Fibroblast of pulmonary artery (primary cell): ENCODE measurements around the gene FYTTD1.
"Not testable (repeated sequence)": the region's sequence is repeated elsewhere in the genome, so short reads cannot be mapped to it uniquely, and the experiment has no call there.

Source experiments
- DNase-seq: peaks from one replicate; pipeline ENCODE4 v3.0.0-alpha.2; 2010; ENCODE audit warnings: low read depth
- H3K4me3 ChIP-seq: replicated peaks from 2 replicates; pipeline ENCODE4 v1.5.1; 2011; ENCODE audit warnings: low read depth, mild to moderate bottlenecking, control low read depth, low read length, moderate library complexity
- CTCF ChIP-seq: IDR thresholded peaks from 2 replicates; pipeline ENCODE4 v1.5.1; 2011; ENCODE audit warnings: mild to moderate bottlenecking, control low read depth, low read length, inconsistent platforms; ENCODE audit errors: missing control alignments

Gene FYTTD1

DNA sequence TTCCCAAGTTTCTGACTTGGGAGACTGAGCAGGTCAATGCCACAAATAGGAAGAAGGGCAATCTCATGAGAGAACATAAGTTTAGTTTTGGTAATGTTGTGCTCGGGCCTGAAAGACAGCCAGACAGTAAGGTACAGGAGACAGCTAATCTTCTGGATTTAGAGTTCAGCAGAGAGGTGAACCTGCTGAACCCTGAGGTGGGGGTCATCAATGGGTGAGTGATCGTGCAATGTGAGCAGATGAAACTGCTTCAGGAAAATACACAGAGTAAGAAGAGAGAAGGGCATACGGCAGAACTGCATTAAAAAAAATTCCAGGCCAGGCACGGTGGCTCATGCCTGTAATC is 36.2 kb upstream of the FYTTD1 start:
- no peak for DNase-seq
- H3K4me3 ChIP-seq, result no peak overlapping the region
- no peak for TF ChIP-seq CTCF

- no peak for TF ChIP-seq CTCF
- no peak overlapping the region for H3K4me3 ChIP-seq
Observed at GRCh38 chr3:197714251-197714650, 35.4 kb upstream of the FYTTD1 start.

GRCh38 chr3:197718891-197719290 is 30.8 kb upstream of the FYTTD1 start:
- TF ChIP-seq CTCF, result no peak
- no peak overlapping the region for H3K4me3 ChIP-seq
- peak; percentile 75 for DNase-seq

More at GRCh38 chr3:197714251-197714650, 35.4 kb upstream of the FYTTD1 start:
- DNase-seq, result no peak

GRCh38 chr3:197720694-197721093 is 29.0 kb upstream of the FYTTD1 start:
- DNase-seq, result no peak
- no peak for TF ChIP-seq CTCF
- H3K4me3 ChIP-seq, result no peak overlapping the region

DNA sequence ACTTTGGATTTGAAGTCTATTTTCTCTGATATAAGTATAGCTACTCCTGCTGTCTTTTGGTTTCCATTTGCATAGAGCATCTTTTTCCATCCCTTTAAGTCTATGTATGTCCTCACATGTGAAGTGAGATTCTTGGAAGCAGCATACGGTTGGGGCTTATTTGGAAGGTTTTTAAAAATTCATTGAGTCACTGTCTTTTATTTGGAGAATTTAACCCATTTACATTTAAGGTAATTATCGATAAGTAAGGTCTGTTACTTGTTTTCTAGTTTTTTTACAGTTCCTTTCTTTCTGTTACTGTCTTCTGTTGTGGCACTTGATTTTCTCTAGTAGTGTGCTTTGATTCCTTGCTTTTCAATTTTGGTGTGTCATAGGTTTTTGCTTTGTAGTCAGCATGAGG is 26.9 kb upstream of the FYTTD1 start:
- TF ChIP-seq CTCF, result no peak
- no peak overlapping the region for H3K4me3 ChIP-seq

DNA sequence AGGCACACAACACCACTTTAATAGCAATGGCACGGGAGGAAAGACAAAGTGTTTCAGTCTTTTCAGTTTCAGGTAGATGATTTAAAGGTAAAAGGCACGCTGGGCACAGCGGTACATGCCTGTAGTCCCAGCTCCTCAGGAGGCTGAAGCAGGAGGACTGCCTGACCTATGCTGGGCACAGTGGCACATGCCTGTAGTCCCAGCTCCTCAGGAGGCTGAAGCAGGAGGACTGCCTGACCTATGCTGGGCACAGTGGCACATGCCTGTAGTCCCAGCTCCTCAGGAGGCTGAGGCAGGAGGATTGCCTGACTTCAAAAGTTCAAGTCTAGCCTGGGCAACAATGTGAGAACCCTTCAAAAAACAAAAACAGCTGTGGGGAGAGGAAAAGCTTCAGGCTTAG is 21.8 kb upstream of the FYTTD1 start:
- H3K4me3 ChIP-seq, DNase-seq: not testable (repeated sequence)

More for the DNA sequence above, 26.9 kb upstream of the FYTTD1 start:
- no peak for DNase-seq

DNA sequence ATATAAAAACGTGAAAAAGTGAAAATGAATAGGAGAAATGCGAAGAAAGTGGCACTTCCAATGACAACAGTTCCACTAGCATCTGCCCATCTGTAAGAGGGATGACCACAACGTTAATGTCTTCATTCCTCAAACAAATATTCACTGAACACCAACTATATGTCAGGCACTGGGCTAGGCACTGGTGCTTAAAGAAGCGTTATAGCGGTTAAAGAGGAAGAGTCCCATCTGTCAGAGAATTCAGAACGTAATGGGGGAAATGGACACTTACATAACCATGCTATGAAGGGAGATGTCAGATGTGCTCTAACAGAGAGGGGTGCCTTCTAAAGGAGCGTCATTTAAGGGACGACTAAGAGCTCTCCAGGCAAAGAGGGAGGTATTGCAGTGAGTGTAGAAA is 21.2 kb upstream of the FYTTD1 start:
- DNase-seq, result no peak
- no peak overlapping the region for H3K4me3 ChIP-seq
- TF ChIP-seq CTCF, result no peak

- H3K4me3 ChIP-seq, result no peak overlapping the region
- peak; percentile 66 for DNase-seq
- no peak for TF ChIP-seq CTCF
Observed at GRCh38 chr3:197730200-197730599, 19.5 kb upstream of the FYTTD1 start.

DNA sequence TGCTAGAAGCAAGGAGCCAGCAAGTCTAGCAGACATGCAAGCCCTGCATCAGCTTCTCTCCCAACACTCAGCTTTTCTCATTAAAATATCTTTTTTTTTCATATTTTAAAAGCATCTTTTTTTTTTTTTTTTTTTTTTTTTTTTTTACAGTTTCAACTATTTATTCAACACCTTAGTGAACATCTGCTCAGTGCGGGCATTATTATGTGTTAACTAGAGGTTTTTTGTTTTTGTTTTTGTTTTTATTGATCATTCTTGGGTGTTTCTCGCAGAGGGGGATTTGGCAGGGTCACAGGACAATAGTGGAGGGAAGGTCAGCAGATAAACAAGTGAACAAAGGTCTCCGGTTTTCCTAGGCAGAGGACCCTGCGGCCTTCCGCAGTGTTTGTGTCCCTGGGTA is 18.9 kb upstream of the FYTTD1 start:
- not testable (repeated sequence) for DNase-seq, H3K4me3 ChIP-seq

GRCh38 chr3:197731483-197731882 is 18.2 kb upstream of the FYTTD1 start:
- DNase-seq, H3K4me3 ChIP-seq: not testable (repeated sequence)
